GM21381 (cell line): ENCODE data around the gene CWH43.
"Not testable (repeated sequence)": the region's sequence is repeated elsewhere in the genome, so short reads cannot be mapped to it uniquely, and the experiment has no call there.

ENCODE experiments used
- ATAC-seq: cut with Tn5 transposase; IDR thresholded peaks from one replicate; pipeline ENCODE4 v1.9.1; 2021; ENCODE audit warnings: mild to moderate bottlenecking, moderate library complexity; ENCODE audit not compliant: unreplicated experiment

Gene CWH43

GRCh38 chr4:49096215-49096614, 110.1 kb downstream of the CWH43 start:
- not testable (repeated sequence) for ATAC-seq

- peak; percentile 34 for ATAC-seq
Observed at GRCh38 chr4:49096627-49097026, 110.6 kb downstream of the CWH43 start.

- peak; percentile 26 for ATAC-seq
Observed at GRCh38 chr4:49097071-49097470, 111.0 kb downstream of the CWH43 start.

GRCh38 chr4:49097505-49097904, 111.4 kb downstream of the CWH43 start:
- not testable (repeated sequence) for ATAC-seq

- ATAC-seq, result not testable (repeated sequence)
Observed at GRCh38 chr4:49098034-49098759, 112.1 kb downstream of the CWH43 start.

GRCh38 chr4:49099831-49100444, 113.9 kb downstream of the CWH43 start:
- ATAC-seq, result not testable (repeated sequence)

GRCh38 chr4:49102344-49102898, 116.3 kb downstream of the CWH43 start:
- peak; percentile 30 for ATAC-seq

GRCh38 chr4:49103436-49104136, 117.5 kb downstream of the CWH43 start:
- not testable (repeated sequence) for ATAC-seq

- not testable (repeated sequence) for ATAC-seq
Observed at GRCh38 chr4:49104231-49104930, 118.3 kb downstream of the CWH43 start.

GRCh38 chr4:49105248-49105904, 119.3 kb downstream of the CWH43 start:
- ATAC-seq, result not testable (repeated sequence)

GRCh38 chr4:49107262-49107661, 121.2 kb downstream of the CWH43 start:
- not testable (repeated sequence) for ATAC-seq

GRCh38 chr4:49108183-49108978, 122.3 kb downstream of the CWH43 start:
- peak; percentile 32 for ATAC-seq

- peak; percentile 32 for ATAC-seq
Observed at GRCh38 chr4:49109567-49110166, 123.6 kb downstream of the CWH43 start.

- ATAC-seq, result peak; percentile 45
Observed at GRCh38 chr4:49110579-49110978, 124.5 kb downstream of the CWH43 start.
